ENCODE results near the gene ZNF101. TPM values are rescaled to one million over a fixed set of nuclear protein-coding genes. Genes with fewer than 3 reads are reported as not detected.

The ZNF101 gene
- total RNA-seq, 1 donor from 2014 or later: 44.2 TPM

Other genes with a start within 250 kb of the ZNF101 start
- 3.3 and 4.4 TPM in 2 replicates for gene TSSK6, start 153.3 kb upstream of the ZNF101 start, total RNA-seq
- 370 and 391 TPM in 2 replicates for gene NDUFA13, start 152.6 kb upstream of the ZNF101 start, total RNA-seq
- gene YJEFN3, start 139.9 kb upstream of the ZNF101 start, total RNA-seq: 11.4 and 14.6 TPM in 2 replicates
- gene CILP2, start 130.6 kb upstream of the ZNF101 start, total RNA-seq: 0.14 TPM in 2 replicates
- gene PBX4, start 50.2 kb upstream of the ZNF101 start, total RNA-seq: 19.2 and 20.5 TPM in 2 replicates
- gene LPAR2, start 40.6 kb upstream of the ZNF101 start, total RNA-seq: 21.9 and 23.9 TPM in 2 replicates
- gene GMIP, start 25.2 kb upstream of the ZNF101 start, total RNA-seq: 56.1 and 61.2 TPM in 2 replicates
- 85.9 and 89.2 TPM in 2 replicates for gene ATP13A1, start 5.2 kb upstream of the ZNF101 start, total RNA-seq
- gene ZNF14, start 64.3 kb downstream of the ZNF101 start, total RNA-seq: 4.7 and 4.8 TPM in 2 replicates
- 13.3 and 16.2 TPM in 2 replicates for gene ZNF506, start 152.9 kb downstream of the ZNF101 start, total RNA-seq
- 8.0 and 9.4 TPM in 2 replicates for gene ZNF253, start 197.0 kb downstream of the ZNF101 start, total RNA-seq
- gene ZNF93, start 232.1 kb downstream of the ZNF101 start, total RNA-seq: 7.2 and 8.3 TPM in 2 replicates